A549 (cell line): ENCODE results near the gene MEIS1. TPM values are rescaled to one million over a fixed set of nuclear protein-coding genes. Genes with fewer than 3 reads are reported as not detected.

Experiments
- ATAC-seq, 2 experiments: fragments of 200-7000 bp in 1 of 2; fragments of >200 bp in 1 of 2; cut with Nextera tagmentation in 1 of 2; cut with Tn5 transposase in 1 of 2; 3 replicates each; pipeline versions ENCODE4 v1.8.0 to v1.9.1; 2018 to 2020; ENCODE audit warnings: mild to moderate bottlenecking in 1 of 2, moderate library complexity in 1 of 2
- CTCF ChIA-PET: fragments of 300-600 bp; sonication (Branson Sonifier 250); formaldehyde crosslinking; extraction: SDS; loops from one replicate; lab custom pipeline; 2021; ENCODE audit warnings: antibody characterized with exemption, inconsistent platforms; lab: Yijun Ruan, JAX
- POLR2A ChIA-PET: fragments of 350-600 bp; formaldehyde crosslinking; extraction: SDS; loops from one replicate; lab custom pipeline; 2021; ENCODE audit warnings: antibody characterized with exemption, inconsistent platforms; lab: Yijun Ruan, JAX
- DNase-seq, 2 experiments: peaks; one replicate each; pipeline versions ENCODE4 v3.0.0 to v3.0.0-alpha.2; 2011 to 2016; ENCODE audit warnings: low read depth in 1 of 2, low spot score in 1 of 2
- FAIRE-seq: peaks from 2 replicates; lab custom pipeline; 2011; peaks lifted over from hg19 to GRCh38; lab: Jason Lieb, UNC
- H3K27ac ChIP-seq, 2 experiments: fragments of >200 bp; sonication (Bioruptor Twin); formaldehyde crosslinking; 3 replicates each; pipeline ENCODE4 v1.5.1; 2016 to 2017
- H3K4me1 ChIP-seq: fragments of >200 bp; sonication (Bioruptor Twin); formaldehyde crosslinking; 3 replicates; pipeline ENCODE4 v1.6.1; 2016
- H3K4me2 ChIP-seq: fragments of >200 bp; sonication (Bioruptor Twin); formaldehyde crosslinking; 3 replicates; pipeline ENCODE4 v1.6.1; 2016
- H3K4me3 ChIP-seq: fragments of >200 bp; sonication (Bioruptor Twin); formaldehyde crosslinking; 3 replicates; pipeline ENCODE4 v1.5.1; 2016
- H3K9me3 ChIP-seq: fragments of >200 bp; sonication (Bioruptor Twin); formaldehyde crosslinking; 3 replicates; pipeline ENCODE4 v1.6.1; 2016
- BHLHE40 ChIP-seq: IDR thresholded peaks from 2 replicates; pipeline ENCODE4 v1.6.1; 2012; ENCODE audit warnings: low read depth, low read length, inconsistent platforms
- CBX8 ChIP-seq: fragments of 200-600 bp; sonication (generic); IDR thresholded peaks from 2 replicates; pipeline ENCODE4 v1.6.1; 2016
- FOSB ChIP-seq: fragments of 250-450 bp; sonication (Bioruptor Pico); IDR thresholded peaks from 2 replicates; pipeline ENCODE4 v1.5.0; 2020; ENCODE audit warnings: mild to moderate bottlenecking, moderate library complexity
- HDAC2 ChIP-seq: fragments of 200-600 bp; sonication (generic); IDR thresholded peaks from 2 replicates; pipeline ENCODE4 v1.6.1; 2016
- HEYL ChIP-seq: fragments of 250-450 bp; sonication (Bioruptor Pico); IDR thresholded peaks from 2 replicates; pipeline ENCODE4 v1.8.0; 2021; ENCODE audit warnings: mild to moderate bottlenecking, moderate library complexity
- JUNB ChIP-seq: fragments of >200 bp; sonication (Bioruptor Twin); formaldehyde crosslinking; IDR thresholded peaks from 2 replicates; pipeline ENCODE4 v1.6.1; 2016
- MAX ChIP-seq: IDR thresholded peaks from 2 replicates; pipeline ENCODE4 v1.6.1; 2012
- RNF2 ChIP-seq: fragments of 200-600 bp; sonication (generic); IDR thresholded peaks from 2 replicates; pipeline ENCODE4 v1.6.1; 2016; ENCODE audit warnings: low read depth, mild to moderate bottlenecking, antibody characterized with exemption, moderate library complexity, borderline replicate concordance
- SMC3 ChIP-seq: fragments of >200 bp; sonication (Bioruptor Twin); formaldehyde crosslinking; IDR thresholded peaks from 3 replicates; pipeline ENCODE4 v1.6.1; 2018; ENCODE audit warnings: inconsistent platforms
- WGBS: methylation state at CpG from one replicate; pipeline ENCODE4 v1.1.6; 2017; ENCODE audit errors: missing lambda C conversion rate; 5-methylcytosine and 5-hydroxymethylcytosine counted together
- polyA plus RNA-seq, 4 experiments: library from polyadenylated mRNA; depleted of rRNA in 3 of 4; stranded (reverse); fragments of >200 nt; fragmentation: RNase III in 1 of 4; extraction: RNeasy Plus Mini Kit Qiagen cat#74134 plus additional on column Dnase treatment in 1 of 4; gene quantifications; 2 replicates in 3 of 4; 3 replicates in 1 of 4; pipeline ENCODE4 v1.2.3, GENCODE V29; 2011 to 2017

MEIS1 gene
- polyA plus RNA-seq, 2 of the 4 experiments (the other 2 are of a cell fraction), result 1.9 to 4.2 TPM

DNA sequence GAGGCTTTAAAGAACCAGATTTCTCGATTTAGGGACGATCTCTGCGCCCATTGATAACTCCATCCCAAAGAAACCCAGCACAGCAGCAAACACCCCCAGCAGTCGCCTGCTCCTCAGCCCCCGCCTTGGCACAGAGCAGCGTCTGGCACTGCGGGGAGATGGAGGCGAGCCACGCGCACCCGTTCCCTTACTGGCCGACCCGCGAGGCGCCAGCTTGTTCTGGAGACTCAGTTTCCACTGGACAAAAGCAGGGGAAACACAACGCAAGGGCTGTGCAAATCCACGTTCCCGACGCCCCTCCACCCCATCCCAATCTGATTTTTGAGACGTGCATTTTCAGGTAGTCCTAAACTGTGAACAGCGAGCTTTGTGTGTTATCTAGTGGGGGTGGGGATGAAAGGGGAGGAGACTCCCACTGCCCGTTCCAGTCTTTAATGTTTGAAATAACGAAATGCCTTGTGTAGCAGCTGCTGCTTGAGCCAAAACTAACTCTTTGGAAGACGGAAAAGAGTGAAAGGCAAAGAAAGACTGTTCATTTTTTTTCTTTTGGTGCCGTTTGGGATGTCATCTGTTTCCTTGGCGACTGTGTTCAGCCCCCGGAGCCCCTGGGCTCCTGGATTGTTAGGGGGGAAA lies 143.2 kb downstream of the MEIS1 start:
- 7% methylated on average over 26 of the region's 27 CpGs for whole genome bisulfite sequencing
- no peak overlapping the region for H3K27ac ChIP-seq
- H3K9me3 ChIP-seq, result no peaks in the 10 kb centered on the region
- POLR2A ChIA-PET, result no interaction called here
- no peak for TF ChIP-seq BHLHE40
- ATAC-seq, result no peak
- DNase-seq, result no peak
- FAIRE-seq, result no peak
- CTCF ChIA-PET, result interaction anchor here (0.6 to 2.4 kb wide), 2 partner anchors 9 to 620 kb away, joined by 3 to 11 read pairs; no protein-coding TSS in a partner anchor
- peaks cover 28% of the 10 kb centered on the region for H3K4me1 ChIP-seq
- peak overlapping the region; percentile 52; the same call in 2 of the 3 replicates for H3K4me3 ChIP-seq
- H3K4me2 ChIP-seq, result peak overlapping the region; percentile 98

- POLR2A ChIA-PET, result no interaction called here
- peaks cover 28% of the 10 kb centered on the region for H3K4me1 ChIP-seq
- no peak overlapping the region for H3K4me3 ChIP-seq
- CTCF ChIA-PET, result interaction anchor here (0.6 to 2.4 kb wide), 3 partner anchors 8 to 1072 kb away, joined by 3 to 11 read pairs (median 3); no protein-coding TSS in a partner anchor
- ATAC-seq (no peak), DNase-seq (no peak), FAIRE-seq (no peak)
- peak overlapping the region; percentile 98 for H3K4me2 ChIP-seq
- H3K9me3 ChIP-seq, result no peaks in the 10 kb centered on the region
- H3K27ac ChIP-seq, result no peak overlapping the region
- 26% methylated on average over 10 of the region's 10 CpGs for WGBS
- TF ChIP-seq HDAC2 (no peak), SMC3 (no peak), RNF2 (peak; percentile 57; the same call in 1 of the 2 replicates)
- TF ChIP-seq, all 56 proteins: peak for 1
These were observed 143.8 kb downstream of the MEIS1 start for GRCh38 chr2:66578687-66579106.

- FAIRE-seq (no peak), ATAC-seq (no peak), DNase-seq (no peak)
- Histone ChIP-seq H3K4me2 (no peak overlapping the region), H3K4me1 (peaks cover 28% of the 10 kb centered on the region), H3K27ac (no peak overlapping the region), H3K4me3 (no peak overlapping the region), H3K9me3 (no peaks in the 10 kb centered on the region)
- POLR2A ChIA-PET, result interaction anchor here (0.7 kb wide), 2 partner anchors 58 to 1212 kb away, joined by 4 to 5 read pairs; no protein-coding TSS in a partner anchor
- CTCF ChIA-PET, result interaction anchor here (0.9 kb wide), 1 partner anchor 1071 kb away, joined by 3 read pairs; no protein-coding TSS in a partner anchor
- 11% methylated on average over 10 of the region's 10 CpGs for WGBS
- TF ChIP-seq CBX8 (peak; percentile 67; the same call in 1 of the 2 replicates), HEYL (CRISPR knock-in tag) (no peak)
These were observed 144.5 kb downstream of the MEIS1 start for GRCh38 chr2:66579186-66580126.

DNA sequence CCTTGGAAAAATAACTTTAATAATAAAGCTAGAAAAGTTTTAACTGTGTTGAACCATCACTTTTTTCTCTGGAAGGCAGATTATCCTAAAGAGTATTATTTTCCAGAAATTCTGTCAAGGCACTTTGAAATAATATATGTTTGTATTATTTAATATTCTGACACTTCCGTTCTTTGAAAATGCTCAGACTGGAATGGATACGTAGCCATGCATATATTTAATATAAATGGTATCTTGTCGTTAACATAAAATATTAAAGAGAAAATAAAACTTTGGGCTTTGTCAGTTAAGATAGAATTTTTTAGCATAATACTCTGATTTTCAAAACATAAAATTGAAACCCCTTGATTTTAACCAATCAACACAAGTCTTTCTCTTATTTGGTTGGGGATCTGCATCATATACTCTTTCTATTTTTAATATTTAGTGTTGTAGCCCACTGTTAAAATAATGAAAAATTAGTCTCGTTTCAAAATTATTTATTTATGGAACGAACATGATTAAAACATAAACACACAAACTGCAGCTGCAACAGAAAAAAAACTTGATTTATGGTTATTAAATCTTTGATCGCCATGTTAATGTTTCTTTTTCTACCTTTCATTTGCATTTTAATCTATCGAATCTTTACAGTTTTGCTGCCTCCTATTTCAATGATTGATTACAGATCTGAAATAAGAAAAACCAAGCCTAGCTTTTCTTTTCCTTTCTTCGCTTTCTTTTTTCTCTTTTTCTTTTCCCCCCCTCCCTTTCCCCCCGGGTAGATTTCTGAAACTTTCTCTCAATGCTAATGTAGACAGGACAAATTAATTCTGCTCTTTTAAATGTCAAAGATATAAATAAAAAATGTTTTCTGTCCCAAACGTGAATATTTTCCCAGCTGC lies 145.5 kb downstream of the MEIS1 start:
- TF ChIP-seq JUNB (no peak), CBX8 (peak; percentile 90), MAX (no peak), FOSB (CRISPR knock-in tag) (no peak), RNF2 (peak; percentile 71)
- POLR2A ChIA-PET, result interaction anchor here (0.7 kb wide), 1 partner anchor 1213 kb away, joined by 5 read pairs; no protein-coding TSS in a partner anchor
- Histone ChIP-seq H3K4me2 (no peak overlapping the region), H3K9me3 (no peaks in the 10 kb centered on the region), H3K27ac (no peak overlapping the region), H3K4me3 (no peak overlapping the region), H3K4me1 (peaks cover 28% of the 10 kb centered on the region)
- 18% methylated on average over 10 of the region's 10 CpGs for WGBS
- ATAC-seq (no peak), DNase-seq (no peak), FAIRE-seq (no peak)
- CTCF ChIA-PET, result interaction anchor here (0.9 kb wide), 1 partner anchor 11 kb away, joined by 3 read pairs; no protein-coding TSS in a partner anchor
